ENCODE results near the gene FARS2.

Gene FARS2

GRCh38 chr6:5361396-5361795 is 100.1 kb downstream of the FARS2 start:
- TF ChIP-seq POLR2A (IDR thresholded peaks at IDR 0.05; ENCODE audit: low read depth, low read length) (no peak), POLR2AphosphoS5 (IDR thresholded peaks at IDR 0.05; ENCODE audit: low read depth, low read length) (no peak), TAF1 (IDR thresholded peaks at IDR 0.05; ENCODE audit: borderline replicate concordance, low read depth, low read length) (no peak)
- FAIRE-seq: no peak

GRCh38 chr6:5365436-5366195 is 104.3 kb downstream of the FARS2 start:
- no peak for DNase-seq (ENCODE audit: insufficient read length)
- TF ChIP-seq POLR2A (IDR thresholded peaks at IDR 0.05; ENCODE audit: low read depth, low read length) (no peak), TAF1 (IDR thresholded peaks at IDR 0.05; ENCODE audit: borderline replicate concordance, low read depth, low read length) (no peak), POLR2AphosphoS5 (IDR thresholded peaks at IDR 0.05; ENCODE audit: low read depth, low read length) (no peak)
- no peak for FAIRE-seq

More at GRCh38 chr6:5361396-5361795, 100.1 kb downstream of the FARS2 start:
- DNase-seq (ENCODE audit: insufficient read length): no peak

- FAIRE-seq (no peak), DNase-seq (ENCODE audit: insufficient read length) (no peak)
- no peak for TF ChIP-seq POLR2A (IDR thresholded peaks at IDR 0.05; ENCODE audit: low read depth, low read length)
- TF ChIP-seq TAF1 (IDR thresholded peaks at IDR 0.05; ENCODE audit: borderline replicate concordance, low read depth, low read length): no peak
- no peak for TF ChIP-seq POLR2AphosphoS5 (IDR thresholded peaks at IDR 0.05; ENCODE audit: low read depth, low read length)
Observed at GRCh38 chr6:5366941-5367340, 105.6 kb downstream of the FARS2 start.

- no peak for TF ChIP-seq TAF1 (IDR thresholded peaks at IDR 0.05; ENCODE audit: borderline replicate concordance, low read depth, low read length)
- no peak for TF ChIP-seq POLR2A (IDR thresholded peaks at IDR 0.05; ENCODE audit: low read depth, low read length)
- no peak for TF ChIP-seq POLR2AphosphoS5 (IDR thresholded peaks at IDR 0.05; ENCODE audit: low read depth, low read length)
- FAIRE-seq (no peak), DNase-seq (ENCODE audit: insufficient read length) (no peak)
Observed at GRCh38 chr6:5367510-5367909, 106.2 kb downstream of the FARS2 start.

GRCh38 chr6:5373430-5373829 is 112.1 kb downstream of the FARS2 start:
- no peak for FAIRE-seq
- no peak for DNase-seq (ENCODE audit: insufficient read length)
- TF ChIP-seq TAF1 (IDR thresholded peaks at IDR 0.05; ENCODE audit: borderline replicate concordance, low read depth, low read length) (no peak), POLR2AphosphoS5 (IDR thresholded peaks at IDR 0.05; ENCODE audit: low read depth, low read length) (no peak), POLR2A (IDR thresholded peaks at IDR 0.05; ENCODE audit: low read depth, low read length) (no peak)

- FAIRE-seq (no peak), DNase-seq (ENCODE audit: insufficient read length) (no peak)
- no peak for TF ChIP-seq POLR2A (IDR thresholded peaks at IDR 0.05; ENCODE audit: low read depth, low read length)
- TF ChIP-seq TAF1 (IDR thresholded peaks at IDR 0.05; ENCODE audit: borderline replicate concordance, low read depth, low read length): no peak
- TF ChIP-seq POLR2AphosphoS5 (IDR thresholded peaks at IDR 0.05; ENCODE audit: low read depth, low read length): no peak
Observed at GRCh38 chr6:5378331-5378730, 117.0 kb downstream of the FARS2 start.

GRCh38 chr6:5379647-5380242 is 118.4 kb downstream of the FARS2 start:
- TF ChIP-seq POLR2AphosphoS5 (IDR thresholded peaks at IDR 0.05; ENCODE audit: low read depth, low read length) (no peak), TAF1 (IDR thresholded peaks at IDR 0.05; ENCODE audit: borderline replicate concordance, low read depth, low read length) (no peak), POLR2A (IDR thresholded peaks at IDR 0.05; ENCODE audit: low read depth, low read length) (no peak)
- DNase-seq (ENCODE audit: insufficient read length) (peak; percentile 15), FAIRE-seq (peak; percentile 79)

GRCh38 chr6:5383856-5384255 is 122.5 kb downstream of the FARS2 start:
- TF ChIP-seq POLR2A (IDR thresholded peaks at IDR 0.05; ENCODE audit: low read depth, low read length): no peak
- TF ChIP-seq TAF1 (IDR thresholded peaks at IDR 0.05; ENCODE audit: borderline replicate concordance, low read depth, low read length): no peak
- no peak for TF ChIP-seq POLR2AphosphoS5 (IDR thresholded peaks at IDR 0.05; ENCODE audit: low read depth, low read length)
- FAIRE-seq (no peak), DNase-seq (ENCODE audit: insufficient read length) (no peak)

- FAIRE-seq: no peak
- TF ChIP-seq TAF1 (IDR thresholded peaks at IDR 0.05; ENCODE audit: borderline replicate concordance, low read depth, low read length) (no peak), POLR2AphosphoS5 (IDR thresholded peaks at IDR 0.05; ENCODE audit: low read depth, low read length) (no peak), POLR2A (IDR thresholded peaks at IDR 0.05; ENCODE audit: low read depth, low read length) (no peak)
- no peak for DNase-seq (ENCODE audit: insufficient read length)
Observed at GRCh38 chr6:5384276-5384675, 123.0 kb downstream of the FARS2 start.

- TF ChIP-seq TAF1 (IDR thresholded peaks at IDR 0.05; ENCODE audit: borderline replicate concordance, low read depth, low read length): no peak
- no peak for TF ChIP-seq POLR2A (IDR thresholded peaks at IDR 0.05; ENCODE audit: low read depth, low read length)
- TF ChIP-seq POLR2AphosphoS5 (IDR thresholded peaks at IDR 0.05; ENCODE audit: low read depth, low read length): no peak
- DNase-seq (ENCODE audit: insufficient read length) (no peak), FAIRE-seq (no peak)
Observed at GRCh38 chr6:5388326-5388725, 127.0 kb downstream of the FARS2 start.

GRCh38 chr6:5389086-5389745 is 127.9 kb downstream of the FARS2 start:
- FAIRE-seq: no peak
- TF ChIP-seq POLR2AphosphoS5 (IDR thresholded peaks at IDR 0.05; ENCODE audit: low read depth, low read length) (no peak), TAF1 (IDR thresholded peaks at IDR 0.05; ENCODE audit: borderline replicate concordance, low read depth, low read length) (no peak), POLR2A (IDR thresholded peaks at IDR 0.05; ENCODE audit: low read depth, low read length) (no peak)
- no peak for DNase-seq (ENCODE audit: insufficient read length)
